SK-N-SH treated with all-trans-retinoic acid at 6 μM for 48 hours (cell line): ENCODE data around the gene GRIK2.

Experiments
- ARNTL ChIP-seq: fragments of 450-650 bp; formaldehyde crosslinking; IDR thresholded peaks from 2 replicates; pipeline ENCODE4 v1.5.0; 2020; ENCODE audit warnings: low read depth, mild to moderate bottlenecking, moderate library complexity, borderline replicate concordance
- ESRRG ChIP-seq: fragments of 250-450 bp; sonication (Bioruptor Pico); IDR thresholded peaks from 2 replicates; pipeline ENCODE4 v1.6.1; 2021; ENCODE audit warnings: mild to moderate bottlenecking
- ISL1 ChIP-seq: fragments of 250-450 bp; sonication (Bioruptor Pico); IDR thresholded peaks from 2 replicates; pipeline ENCODE4 v2.1.2; 2022; ENCODE audit warnings: mild to moderate bottlenecking, moderate library complexity
- OSR1 ChIP-seq: fragments of 250-450 bp; sonication (Bioruptor Pico); IDR thresholded peaks from 2 replicates; pipeline ENCODE4 v1.8.0; 2022; ENCODE audit warnings: moderate library complexity, mild to moderate bottlenecking, inconsistent platforms
- TCF4 ChIP-seq: fragments of 250-450 bp; sonication (Bioruptor Pico); IDR thresholded peaks from 2 replicates; pipeline ENCODE4 v1.8.0; 2021; ENCODE audit warnings: mild to moderate bottlenecking, moderate library complexity, borderline replicate concordance
- TSHZ2 ChIP-seq: fragments of 250-450 bp; sonication (Bioruptor Pico); IDR thresholded peaks from 2 replicates; pipeline ENCODE4 v1.5.0; 2020; ENCODE audit warnings: mild to moderate bottlenecking, moderate library complexity
- TF ChIP-seq, protein P1 (sequence below): fragments of 250-450 bp; sonication (Bioruptor Pico); IDR thresholded peaks from 2 replicates; pipeline ENCODE4 v1.8.0; 2020; ENCODE audit warnings: mild to moderate bottlenecking, moderate library complexity, borderline replicate concordance

DNA sequence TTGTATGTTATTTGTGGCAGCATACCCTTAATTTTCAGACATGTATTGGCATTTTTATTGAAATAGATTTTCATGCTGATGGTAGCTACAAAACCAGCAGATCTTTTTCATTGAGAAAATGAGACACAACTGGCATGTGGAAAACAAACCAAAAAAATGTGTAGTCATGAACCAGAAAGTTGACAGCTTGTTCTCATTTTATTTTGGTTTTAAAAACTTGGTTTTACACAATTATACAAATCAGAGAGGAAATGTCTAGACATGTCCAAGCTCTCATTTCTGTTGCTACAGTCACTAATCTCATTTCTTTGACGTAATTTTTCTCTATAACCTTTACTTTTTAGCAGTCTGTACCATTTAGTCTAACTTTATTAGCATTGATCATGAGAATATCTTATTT lies 85.4 kb downstream of the GRIK2 start:
- no peak for TF ChIP-seq ARNTL (CRISPR knock-in tag)
- TF ChIP-seq OSR1 (CRISPR knock-in tag) = no peak
- TF ChIP-seq, protein P1, sequence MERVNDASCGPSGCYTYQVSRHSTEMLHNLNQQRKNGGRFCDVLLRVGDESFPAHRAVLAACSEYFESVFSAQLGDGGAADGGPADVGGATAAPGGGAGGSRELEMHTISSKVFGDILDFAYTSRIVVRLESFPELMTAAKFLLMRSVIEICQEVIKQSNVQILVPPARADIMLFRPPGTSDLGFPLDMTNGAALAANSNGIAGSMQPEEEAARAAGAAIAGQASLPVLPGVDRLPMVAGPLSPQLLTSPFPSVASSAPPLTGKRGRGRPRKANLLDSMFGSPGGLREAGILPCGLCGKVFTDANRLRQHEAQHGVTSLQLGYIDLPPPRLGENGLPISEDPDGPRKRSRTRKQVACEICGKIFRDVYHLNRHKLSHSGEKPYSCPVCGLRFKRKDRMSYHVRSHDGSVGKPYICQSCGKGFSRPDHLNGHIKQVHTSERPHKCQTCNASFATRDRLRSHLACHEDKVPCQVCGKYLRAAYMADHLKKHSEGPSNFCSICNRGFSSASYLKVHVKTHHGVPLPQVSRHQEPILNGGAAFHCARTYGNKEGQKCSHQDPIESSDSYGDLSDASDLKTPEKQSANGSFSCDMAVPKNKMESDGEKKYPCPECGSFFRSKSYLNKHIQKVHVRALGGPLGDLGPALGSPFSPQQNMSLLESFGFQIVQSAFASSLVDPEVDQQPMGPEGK = no peak
- no peak for TF ChIP-seq TCF4 (CRISPR knock-in tag)
- TF ChIP-seq ISL1 = no peak
- TF ChIP-seq ESRRG (CRISPR knock-in tag) = no peak
- TF ChIP-seq TSHZ2 = no peak
